Nephron (organoid): Measurements from ENCODE around the gene GNS.

Experiments used
- H3K27ac Mint-ChIP-seq, 3 experiments: 2 replicates each; pipeline ENCODE4 v1.8.0; 2020; ENCODE audit warnings: mixed read lengths in 3 of 3, mild to moderate bottlenecking in 2 of 3, moderate library complexity in 1 of 3
- H3K27me3 Mint-ChIP-seq: 2 replicates; pipeline ENCODE4 v1.8.0; 2021; ENCODE audit warnings: low read depth, mild to moderate bottlenecking, moderate library complexity, mixed read lengths
- H3K36me3 Mint-ChIP-seq: 2 replicates; pipeline ENCODE4 v1.8.0; 2020; ENCODE audit warnings: low read depth, mixed read lengths
- H3K4me1 Mint-ChIP-seq: 2 replicates; pipeline ENCODE4 v1.8.0; 2020; ENCODE audit warnings: mixed read lengths
- H3K4me3 Mint-ChIP-seq, 3 experiments: 2 replicates each; pipeline ENCODE4 v1.8.0; 2020; ENCODE audit warnings: mild to moderate bottlenecking in 3 of 3, mixed read lengths in 3 of 3, moderate library complexity in 2 of 3
- H3K9me3 Mint-ChIP-seq: 2 replicates; pipeline ENCODE4 v1.8.0; 2020; ENCODE audit warnings: mixed read lengths
- CTCF ChIP-seq, 3 experiments: fragments of 200-600 bp; sonication (generic); IDR thresholded peaks; one replicate each; pipeline ENCODE4 v1.5.0; 2021; ENCODE audit warnings: antibody characterized with exemption in 3 of 3; ENCODE audit not compliant: unreplicated experiment in 3 of 3

The GNS gene

GRCh38 chr12:64744422-64745258, 14.6 kb downstream of the GNS start:
- H3K27me3 Mint-ChIP-seq, result no peaks in the 10 kb centered on the region
- H3K36me3 Mint-ChIP-seq, result peaks cover 77% of the 10 kb centered on the region
- no peak overlapping the region for H3K27ac Mint-ChIP-seq
- H3K4me1 Mint-ChIP-seq, result no peaks in the 10 kb centered on the region
- no peak for TF ChIP-seq CTCF (IDR thresholded peaks at IDR 0.05; ENCODE audit: unreplicated experiment in 3 of 3)
- H3K9me3 Mint-ChIP-seq, result no peaks in the 10 kb centered on the region
- H3K4me3 Mint-ChIP-seq, result no peak overlapping the region

- Mint-ChIP-seq H3K27ac (no peak overlapping the region), H3K27me3 (no peaks in the 10 kb centered on the region), H3K36me3 (peaks cover 82% of the 10 kb centered on the region), H3K4me3 (no peak overlapping the region), H3K9me3 (no peaks in the 10 kb centered on the region), H3K4me1 (no peaks in the 10 kb centered on the region)
- no peak for TF ChIP-seq CTCF (IDR thresholded peaks at IDR 0.05; ENCODE audit: unreplicated experiment in 3 of 3)
Measured at GRCh38 chr12:64743206-64743605, 16.0 kb downstream of the GNS start.

GRCh38 chr12:64742416-64742815, 16.8 kb downstream of the GNS start:
- Mint-ChIP-seq H3K27me3 (no peaks in the 10 kb centered on the region), H3K36me3 (peaks cover 84% of the 10 kb centered on the region), H3K4me3 (no peak overlapping the region), H3K9me3 (no peaks in the 10 kb centered on the region), H3K4me1 (no peaks in the 10 kb centered on the region), H3K27ac (no peak overlapping the region)
- no peak for TF ChIP-seq CTCF (IDR thresholded peaks at IDR 0.05; ENCODE audit: unreplicated experiment in 3 of 3)

- no peaks in the 10 kb centered on the region for H3K4me1 Mint-ChIP-seq
- H3K27ac Mint-ChIP-seq, result no peak overlapping the region
- TF ChIP-seq CTCF (IDR thresholded peaks at IDR 0.05; ENCODE audit: unreplicated experiment in 3 of 3), result no peak
- no peak overlapping the region for H3K4me3 Mint-ChIP-seq
- H3K27me3 Mint-ChIP-seq, result no peaks in the 10 kb centered on the region
- H3K36me3 Mint-ChIP-seq, result peaks cover 89% of the 10 kb centered on the region
- H3K9me3 Mint-ChIP-seq, result no peaks in the 10 kb centered on the region
Measured at GRCh38 chr12:64740646-64741045, 18.6 kb downstream of the GNS start.

GRCh38 chr12:64739778-64740177, 19.4 kb downstream of the GNS start:
- Mint-ChIP-seq H3K9me3 (no peaks in the 10 kb centered on the region), H3K4me1 (no peaks in the 10 kb centered on the region), H3K27me3 (no peaks in the 10 kb centered on the region), H3K27ac (no peak overlapping the region), H3K4me3 (no peak overlapping the region), H3K36me3 (peaks cover 82% of the 10 kb centered on the region)
- no peak for TF ChIP-seq CTCF (IDR thresholded peaks at IDR 0.05; ENCODE audit: unreplicated experiment in 3 of 3)

GRCh38 chr12:64737539-64737938, 21.7 kb downstream of the GNS start:
- Mint-ChIP-seq H3K27me3 (no peaks in the 10 kb centered on the region), H3K9me3 (no peaks in the 10 kb centered on the region), H3K36me3 (peaks cover 80% of the 10 kb centered on the region), H3K27ac (no peak overlapping the region), H3K4me1 (peaks cover 11% of the 10 kb centered on the region), H3K4me3 (no peak overlapping the region)
- no peak for TF ChIP-seq CTCF (IDR thresholded peaks at IDR 0.05; ENCODE audit: unreplicated experiment in 3 of 3)
